Astrocyte of the cerebellum (primary cell): ENCODE results near the gene PRDM7.

ENCODE experiments used
- DNase-seq: peaks from one replicate; pipeline ENCODE4 v3.0.0-alpha.2; 2011; ENCODE audit warnings: low read depth
- H3K4me3 ChIP-seq: 2 replicates; pipeline ENCODE4 v1.5.1; 2011; ENCODE audit warnings: mild to moderate bottlenecking, low read depth, low read length, moderate library complexity
- in situ Hi-C: cut with HindIII; loops from 2 replicates; pipeline ENCODE4 v1.10.0; 2017; ENCODE audit warnings: low sequenced_read_pairs
- TF ChIP-seq, protein P1 (sequence below): IDR thresholded peaks from 2 replicates; pipeline ENCODE4 v1.5.1; 2012; ENCODE audit warnings: low read length, low read depth, moderate library complexity, mild to moderate bottlenecking; ENCODE audit errors: missing control alignments

PRDM7 gene

DNA sequence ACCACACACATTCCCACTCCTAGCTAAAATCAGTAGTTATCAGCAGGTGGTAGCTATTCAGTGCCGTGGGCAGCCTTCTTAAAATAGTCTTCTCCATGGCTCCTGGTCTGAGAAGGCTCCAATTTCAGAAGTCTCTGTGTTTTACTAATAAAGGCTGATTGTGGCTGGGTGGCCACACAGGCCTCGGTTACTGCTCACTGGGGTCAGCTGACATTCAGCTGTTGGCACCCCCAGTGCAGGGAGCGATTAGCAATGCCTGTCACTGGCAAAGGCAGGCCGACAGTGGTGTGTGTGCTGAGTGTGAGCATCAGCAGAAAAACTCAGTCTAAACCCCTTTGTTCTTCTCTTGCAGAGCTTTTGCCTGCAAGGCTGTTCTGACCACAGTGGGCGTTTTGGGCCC, 41.2 kb downstream of the PRDM7 start:
- peak; percentile 58 for DNase-seq
- in situ Hi-C loops: no loop called here
- TF ChIP-seq, protein P1, sequence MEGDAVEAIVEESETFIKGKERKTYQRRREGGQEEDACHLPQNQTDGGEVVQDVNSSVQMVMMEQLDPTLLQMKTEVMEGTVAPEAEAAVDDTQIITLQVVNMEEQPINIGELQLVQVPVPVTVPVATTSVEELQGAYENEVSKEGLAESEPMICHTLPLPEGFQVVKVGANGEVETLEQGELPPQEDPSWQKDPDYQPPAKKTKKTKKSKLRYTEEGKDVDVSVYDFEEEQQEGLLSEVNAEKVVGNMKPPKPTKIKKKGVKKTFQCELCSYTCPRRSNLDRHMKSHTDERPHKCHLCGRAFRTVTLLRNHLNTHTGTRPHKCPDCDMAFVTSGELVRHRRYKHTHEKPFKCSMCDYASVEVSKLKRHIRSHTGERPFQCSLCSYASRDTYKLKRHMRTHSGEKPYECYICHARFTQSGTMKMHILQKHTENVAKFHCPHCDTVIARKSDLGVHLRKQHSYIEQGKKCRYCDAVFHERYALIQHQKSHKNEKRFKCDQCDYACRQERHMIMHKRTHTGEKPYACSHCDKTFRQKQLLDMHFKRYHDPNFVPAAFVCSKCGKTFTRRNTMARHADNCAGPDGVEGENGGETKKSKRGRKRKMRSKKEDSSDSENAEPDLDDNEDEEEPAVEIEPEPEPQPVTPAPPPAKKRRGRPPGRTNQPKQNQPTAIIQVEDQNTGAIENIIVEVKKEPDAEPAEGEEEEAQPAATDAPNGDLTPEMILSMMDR: no peak
- H3K4me3 ChIP-seq: no peak overlapping the region

DNA sequence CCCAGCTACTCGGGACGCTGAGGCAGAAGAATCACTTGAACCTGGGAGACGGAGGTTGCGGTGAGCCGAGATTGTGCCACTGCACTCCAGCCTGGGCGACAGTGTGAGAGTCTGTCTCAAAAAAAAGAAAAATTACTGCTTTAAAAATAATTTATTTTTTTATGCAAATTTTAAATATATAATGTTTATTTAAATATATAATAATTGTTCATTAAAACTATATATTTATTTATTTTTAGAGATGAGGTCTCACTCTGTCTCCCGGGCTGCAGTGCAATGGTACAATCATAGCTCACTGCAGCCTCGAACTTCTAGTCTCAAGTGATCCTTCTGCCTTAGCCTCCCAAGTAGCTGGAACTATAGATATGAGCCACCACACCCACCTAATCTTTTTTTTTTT, 42.6 kb downstream of the PRDM7 start:
- TF ChIP-seq, protein P1: no peak
- in situ Hi-C loops: no loop called here
- no peak for DNase-seq
- H3K4me3 ChIP-seq: no peak overlapping the region

DNA sequence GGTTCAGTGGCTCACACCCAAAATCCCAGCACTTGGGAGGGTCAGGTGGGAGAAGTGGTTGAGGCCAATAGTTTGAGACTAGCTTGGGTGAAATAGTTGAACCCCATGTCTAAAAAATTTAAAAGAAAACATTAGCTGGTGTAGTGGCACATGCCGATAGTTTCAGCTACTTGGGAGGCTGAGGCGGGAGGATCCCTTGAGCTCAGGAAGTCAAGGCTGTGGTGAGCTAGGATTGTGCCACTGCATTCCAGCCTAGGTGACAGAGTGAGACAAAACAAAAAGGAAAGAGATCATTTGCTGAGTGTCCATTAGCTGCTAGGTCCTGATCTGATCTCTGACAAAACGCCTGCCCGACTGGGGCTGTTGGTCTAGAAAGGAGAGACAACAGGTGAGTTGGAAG, 43.7 kb downstream of the PRDM7 start:
- no peak for DNase-seq
- TF ChIP-seq, protein P1: no peak
- in situ Hi-C loops: no loop called here

DNA sequence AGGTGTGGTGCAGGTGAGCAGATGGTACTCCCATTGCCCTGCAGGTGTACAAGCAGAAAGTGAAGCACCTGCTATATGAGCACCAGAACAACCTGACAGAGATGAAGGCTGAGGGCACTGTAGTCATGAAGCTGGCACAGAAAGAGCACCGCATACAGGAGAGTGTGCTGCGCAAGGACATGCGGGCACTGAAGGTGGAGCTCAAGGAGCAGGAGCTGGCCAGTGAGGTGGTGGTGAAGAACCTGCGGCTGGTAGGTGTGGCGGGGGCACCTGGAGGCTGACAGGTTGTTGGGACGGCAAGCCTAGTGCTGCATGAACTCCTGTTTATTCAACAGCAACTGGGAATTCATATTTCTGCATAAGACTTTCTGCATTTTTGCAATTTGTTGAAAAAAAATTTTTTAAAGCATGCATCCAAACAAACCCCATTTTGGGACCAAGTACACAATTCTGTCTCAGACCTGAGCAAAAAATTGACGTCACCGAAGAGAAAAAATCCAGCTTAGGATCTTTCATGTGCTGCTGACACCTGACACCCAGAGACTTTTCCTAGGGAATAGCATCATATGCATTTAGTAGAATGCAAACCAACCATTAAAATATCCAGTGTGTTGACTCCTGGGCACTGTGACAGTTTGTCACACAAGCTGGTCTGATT, 44.3 kb downstream of the PRDM7 start:
- TF ChIP-seq, protein P1: no peak
- in situ Hi-C loops: no loop called here
- no peak for DNase-seq
- H3K4me3 ChIP-seq: no peak overlapping the region

More for the DNA sequence above, 43.7 kb downstream of the PRDM7 start:
- H3K4me3 ChIP-seq: no peak overlapping the region

DNA sequence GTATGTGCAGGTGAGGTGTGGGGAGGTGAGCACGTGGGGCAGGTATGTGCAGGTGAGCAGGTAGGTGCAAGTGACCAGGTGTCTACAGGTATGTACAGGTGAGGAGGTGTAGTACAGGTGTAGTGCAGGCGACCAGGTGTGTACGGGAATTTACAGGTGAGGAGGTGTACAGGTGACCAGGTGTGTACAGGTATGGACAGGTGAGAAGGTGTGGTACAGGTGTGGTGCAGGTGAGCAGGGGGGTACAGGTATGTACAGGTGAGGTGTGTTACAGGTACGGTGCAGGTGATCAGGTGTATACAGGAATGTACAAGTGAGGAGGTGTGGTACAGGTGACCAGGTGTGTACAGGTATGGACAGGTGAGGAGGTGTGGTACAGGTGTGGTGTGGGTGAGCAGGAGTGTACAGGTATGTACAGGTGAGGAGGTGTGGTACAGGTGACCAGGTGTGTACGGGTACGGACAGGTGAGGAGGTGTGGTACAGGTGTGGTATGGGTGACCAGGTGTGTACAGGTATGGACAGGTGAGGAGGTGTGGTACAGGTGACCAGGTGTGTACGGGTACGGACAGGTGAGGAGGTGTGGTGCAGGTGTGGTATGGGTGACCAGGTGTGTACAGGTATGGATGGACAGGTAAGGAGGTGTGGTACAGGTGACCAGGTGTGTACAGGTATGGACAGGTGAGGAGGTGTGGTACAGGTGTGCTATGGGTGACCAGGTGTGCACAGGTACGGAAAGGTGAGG, 45.0 kb downstream of the PRDM7 start:
- no peak for DNase-seq
- TF ChIP-seq, protein P1: no peak
- no peak overlapping the region for H3K4me3 ChIP-seq
- in situ Hi-C loops: no loop called here

DNA sequence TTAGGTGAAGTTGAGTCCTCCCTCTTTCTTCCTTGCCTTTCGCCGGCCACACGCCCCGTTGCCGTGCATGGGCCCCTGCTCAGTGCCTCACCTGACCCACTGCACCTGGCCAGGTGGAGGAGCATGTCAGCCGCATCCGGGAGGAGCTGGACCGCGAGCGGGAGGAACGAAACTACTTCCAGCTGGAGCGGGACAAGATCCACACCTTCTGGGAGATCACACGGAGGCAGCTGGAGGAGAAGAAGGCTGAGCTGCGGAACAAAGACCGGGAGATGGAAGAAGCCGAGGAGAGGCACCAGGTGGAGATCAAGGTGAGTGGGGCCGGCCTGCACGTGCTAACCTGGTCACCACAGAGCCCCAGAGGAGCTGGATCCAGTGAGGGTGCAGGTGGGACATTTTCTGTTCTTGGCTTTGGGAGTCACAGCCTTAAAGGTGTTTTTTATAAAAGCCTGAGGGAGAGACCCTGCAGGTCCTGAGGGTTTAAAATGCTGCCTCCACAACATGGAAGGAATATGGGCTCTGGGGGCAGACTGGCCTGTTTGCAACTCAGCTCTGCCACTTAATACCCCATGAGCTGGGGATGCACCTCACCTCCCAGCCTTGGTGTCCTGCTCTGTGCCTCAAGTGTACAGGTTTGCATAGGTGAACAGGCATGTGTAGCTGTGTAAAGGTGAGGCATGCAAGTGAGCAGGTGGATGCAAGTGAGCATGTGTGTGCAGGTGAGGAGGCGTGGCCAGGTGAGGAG, 45.8 kb downstream of the PRDM7 start:
- in situ Hi-C loops: no loop called here
- TF ChIP-seq, protein P1: no peak
- no peak overlapping the region for H3K4me3 ChIP-seq
- no peak for DNase-seq
